CD4-positive, alpha-beta T cell treated with Interleukin-15 for 4 hours (primary cell): ENCODE results near the gene MEDAG.

Experiments used
- DNase-seq: peaks from one replicate; pipeline ENCODE4 v3.0.0-alpha.2; 2020; ENCODE audit warnings: low spot score

The MEDAG gene

GRCh38 chr13:30872685-30873461, 33.2 kb upstream of the MEDAG start:
- no peak for DNase-seq

GRCh38 chr13:30873499-30873898, 32.6 kb upstream of the MEDAG start:
- no peak for DNase-seq

GRCh38 chr13:30874111-30874510, 32.0 kb upstream of the MEDAG start:
- DNase-seq: no peak

DNA sequence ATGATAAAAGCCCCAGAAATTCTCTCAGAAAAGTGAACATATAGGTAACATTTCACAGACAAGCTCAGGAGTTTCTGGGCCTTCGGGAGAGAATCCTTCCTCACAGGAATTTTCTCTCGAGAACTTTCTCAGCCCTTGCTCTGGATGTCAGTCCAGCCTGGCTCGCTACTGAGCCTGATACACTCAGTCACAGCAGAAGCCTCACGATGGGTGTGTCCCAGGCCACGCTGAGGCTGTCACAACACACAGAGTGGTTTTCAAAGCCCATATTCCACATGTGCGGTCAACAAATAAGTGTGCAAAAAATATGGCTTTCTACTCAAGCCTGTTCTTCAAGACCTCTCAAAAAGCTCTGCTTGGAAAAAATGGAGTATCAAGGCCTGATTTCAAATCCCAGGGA, 31.5 kb upstream of the MEDAG start:
- DNase-seq: no peak

DNA sequence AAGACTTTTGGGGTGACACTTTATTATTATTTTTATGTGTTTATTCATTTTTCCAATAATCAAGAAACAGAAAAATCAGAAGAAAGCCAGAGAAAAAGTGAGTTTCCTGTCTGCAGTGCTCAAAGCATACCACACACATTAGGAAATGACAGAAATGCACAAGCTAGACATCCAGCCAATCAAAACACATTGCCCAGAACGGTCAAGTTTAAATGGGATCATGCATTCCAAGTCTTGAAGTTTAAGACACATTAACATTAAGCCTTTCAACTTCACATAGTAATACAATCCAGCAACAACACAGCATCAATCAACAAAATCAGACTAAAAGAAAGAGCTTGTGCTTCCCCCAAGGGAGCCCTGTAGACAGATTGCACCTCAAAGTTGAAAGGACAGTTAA, 28.7 kb upstream of the MEDAG start:
- no peak for DNase-seq

GRCh38 chr13:30880151-30880855, 25.8 kb upstream of the MEDAG start:
- no peak for DNase-seq

- DNase-seq: no peak
These were observed 25.3 kb upstream of the MEDAG start for GRCh38 chr13:30880856-30881155.

DNA sequence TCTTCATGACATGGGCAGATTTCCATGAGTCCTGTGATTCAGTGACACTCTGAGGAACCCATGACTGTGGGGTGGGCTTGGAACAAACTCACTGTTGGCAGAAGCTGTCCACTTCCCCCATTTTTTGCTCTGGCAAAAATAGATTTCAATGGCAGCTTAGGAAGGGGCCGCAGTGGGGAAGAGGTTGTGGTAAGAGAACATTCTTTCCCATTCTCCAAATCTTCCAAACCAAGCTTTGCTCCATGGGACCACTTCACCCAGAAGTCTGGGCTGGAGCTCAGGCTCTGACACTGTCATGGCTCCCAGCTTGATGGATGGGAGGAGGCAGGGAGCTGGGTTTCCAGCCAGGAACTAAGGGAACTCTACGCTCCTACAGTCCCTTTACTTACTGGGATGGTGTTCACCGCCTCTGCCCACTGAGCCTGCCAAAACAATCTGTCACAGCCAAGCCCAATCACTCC, 24.9 kb upstream of the MEDAG start:
- DNase-seq: no peak

DNA sequence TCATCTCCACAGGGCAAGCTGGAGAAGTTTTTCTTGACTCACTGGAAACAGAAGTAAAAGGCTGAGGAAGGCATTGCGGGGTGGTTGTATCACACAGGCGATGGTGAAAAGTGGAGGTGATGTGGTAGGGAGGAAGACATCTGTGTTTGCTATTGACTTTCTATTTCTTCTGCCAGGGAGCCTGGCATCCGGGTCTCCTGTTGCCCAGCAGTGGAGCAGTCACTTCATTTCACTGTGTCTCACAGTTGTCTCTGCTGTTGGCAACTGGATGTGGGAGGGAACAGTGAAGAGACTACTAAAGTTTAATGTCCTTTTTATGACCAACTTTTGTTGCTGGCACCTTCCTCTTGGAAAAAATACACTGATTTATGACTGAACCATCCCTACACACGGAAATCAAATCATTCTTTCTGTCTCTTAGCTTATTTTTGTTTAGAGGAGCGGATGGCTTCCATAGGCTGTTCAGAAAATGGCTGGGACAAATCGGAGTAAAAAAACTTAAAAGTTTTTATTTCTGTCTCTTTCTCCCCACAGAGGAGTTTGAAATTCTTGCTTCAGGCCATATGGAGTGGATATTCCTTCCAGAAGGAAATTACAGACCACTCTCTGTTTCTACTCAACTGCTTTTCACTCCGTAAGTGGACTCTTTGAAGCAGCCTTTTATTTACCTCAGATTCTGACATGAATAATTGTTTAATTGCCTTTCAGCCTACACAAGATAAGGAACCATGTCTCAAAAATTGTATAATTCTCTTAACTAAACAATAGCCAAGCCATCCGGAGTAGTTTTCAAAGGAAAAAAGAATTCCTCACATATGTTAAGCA, 23.8 kb upstream of the MEDAG start:
- no peak for DNase-seq

GRCh38 chr13:30882996-30883766, 22.9 kb upstream of the MEDAG start:
- no peak for DNase-seq

GRCh38 chr13:30884543-30884942, 21.5 kb upstream of the MEDAG start:
- no peak for DNase-seq

DNA sequence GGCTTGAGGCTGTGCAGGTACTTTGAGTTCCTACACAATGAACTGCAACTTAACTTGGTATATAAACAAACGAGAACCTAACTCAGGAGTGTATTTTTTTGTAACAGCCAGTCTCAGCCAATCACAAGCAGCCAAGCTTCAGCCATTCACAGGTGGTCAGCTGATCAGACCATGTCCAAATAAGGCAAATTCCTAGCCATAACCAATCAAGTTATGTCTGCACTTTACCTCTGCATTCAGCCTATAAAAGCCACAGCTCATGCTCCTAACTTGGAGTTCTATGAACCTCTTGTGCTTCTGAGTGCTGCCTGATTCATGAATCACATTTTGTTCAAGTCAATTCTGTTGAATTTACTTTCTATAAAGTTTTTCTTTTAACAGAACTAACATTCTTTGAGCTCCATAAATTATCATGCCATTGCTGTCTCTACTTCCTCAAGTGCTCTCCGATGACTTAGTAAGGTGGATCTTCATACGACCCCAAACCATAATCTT, 16.8 kb upstream of the MEDAG start:
- no peak for DNase-seq

GRCh38 chr13:30892966-30893365, 13.1 kb upstream of the MEDAG start:
- no peak for DNase-seq

- DNase-seq: no peak
These were observed 10.3 kb upstream of the MEDAG start for GRCh38 chr13:30895773-30896172.

- DNase-seq: no peak
These were observed 8.0 kb upstream of the MEDAG start for GRCh38 chr13:30898070-30898469.

DNA sequence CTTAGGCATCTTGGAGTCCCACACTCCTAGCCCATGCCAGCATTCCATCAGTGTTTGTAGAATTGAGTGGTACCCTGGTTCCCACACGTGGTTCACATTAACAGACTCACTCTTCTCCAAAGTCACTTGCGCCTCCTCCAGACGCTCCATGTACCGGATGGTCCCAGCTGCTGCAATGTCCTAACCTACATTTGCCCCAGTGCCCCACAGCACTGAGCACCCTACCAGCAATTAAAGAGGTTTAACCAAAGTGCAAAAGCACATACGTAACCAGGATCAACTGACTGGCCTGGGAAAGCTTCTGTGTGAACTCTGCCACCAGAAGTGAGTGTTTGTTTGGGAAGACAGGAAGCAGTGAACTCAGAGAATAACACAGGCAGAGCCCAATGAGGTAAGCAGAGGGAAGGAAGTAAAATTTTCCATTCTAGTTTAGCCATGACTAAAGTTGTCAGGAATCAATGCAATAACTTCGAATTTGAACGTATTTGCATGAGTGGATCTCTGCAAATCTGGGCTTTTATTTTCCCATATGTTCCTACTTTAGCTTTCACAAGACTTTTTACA, 7.3 kb upstream of the MEDAG start:
- DNase-seq: no peak

GRCh38 chr13:30900436-30900835, 5.6 kb upstream of the MEDAG start:
- DNase-seq: no peak

DNA sequence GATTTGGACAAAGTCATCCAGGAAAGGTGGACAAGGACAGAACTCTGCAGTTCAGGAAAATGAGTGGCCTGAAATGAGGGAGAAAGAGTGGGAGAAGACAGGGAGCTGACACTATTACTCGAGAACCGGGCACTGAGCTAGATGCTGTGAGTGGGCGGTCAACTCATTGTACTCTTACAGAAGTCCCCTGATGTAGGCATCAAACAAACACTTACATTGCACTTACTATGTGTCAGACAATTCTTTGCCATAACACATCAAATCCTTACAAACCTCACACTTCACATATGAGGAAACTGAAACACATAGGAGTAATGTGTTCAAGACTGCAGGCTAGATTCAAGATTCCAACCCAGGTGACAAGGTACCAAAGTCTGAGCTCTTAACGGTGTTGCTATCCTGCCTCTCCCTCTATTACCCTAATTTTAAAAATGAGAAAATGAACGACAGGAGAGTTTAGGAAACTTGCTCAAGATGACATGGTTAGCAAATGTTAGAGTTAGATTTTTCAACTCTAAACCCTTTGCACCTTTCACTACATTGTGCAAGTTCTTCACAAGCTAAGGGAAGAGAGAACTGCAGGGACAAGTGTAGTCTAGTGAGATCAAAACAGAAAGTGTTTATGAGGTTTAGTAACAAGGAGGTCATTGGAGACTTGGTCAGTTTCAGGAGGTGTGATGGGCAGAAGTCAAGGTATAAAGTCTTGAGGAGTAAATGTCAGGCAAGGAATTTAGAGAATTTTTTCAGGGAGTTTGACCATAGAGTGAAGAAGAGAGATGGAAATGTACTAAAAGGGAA, 4.9 kb upstream of the MEDAG start:
- DNase-seq: no peak

DNA sequence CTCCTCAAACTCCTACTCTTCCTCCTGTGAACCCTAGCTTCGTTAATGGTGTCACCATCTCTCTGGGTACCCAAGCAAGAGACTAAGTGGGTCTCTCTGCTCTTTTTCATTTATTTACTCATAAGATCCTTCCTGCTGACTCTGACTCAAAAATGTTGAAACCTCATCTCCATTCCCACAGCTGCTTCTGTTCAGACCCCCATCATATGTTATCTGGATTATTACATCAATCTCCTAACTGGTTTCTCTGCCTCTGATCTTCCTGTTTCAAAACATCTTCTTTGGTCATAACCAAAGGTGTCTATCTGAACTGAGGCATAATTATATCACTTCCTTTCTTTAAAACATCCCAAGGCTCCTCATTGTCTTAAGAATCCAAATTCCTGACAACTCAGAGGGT, 2.0 kb upstream of the MEDAG start:
- DNase-seq: no peak

DNA sequence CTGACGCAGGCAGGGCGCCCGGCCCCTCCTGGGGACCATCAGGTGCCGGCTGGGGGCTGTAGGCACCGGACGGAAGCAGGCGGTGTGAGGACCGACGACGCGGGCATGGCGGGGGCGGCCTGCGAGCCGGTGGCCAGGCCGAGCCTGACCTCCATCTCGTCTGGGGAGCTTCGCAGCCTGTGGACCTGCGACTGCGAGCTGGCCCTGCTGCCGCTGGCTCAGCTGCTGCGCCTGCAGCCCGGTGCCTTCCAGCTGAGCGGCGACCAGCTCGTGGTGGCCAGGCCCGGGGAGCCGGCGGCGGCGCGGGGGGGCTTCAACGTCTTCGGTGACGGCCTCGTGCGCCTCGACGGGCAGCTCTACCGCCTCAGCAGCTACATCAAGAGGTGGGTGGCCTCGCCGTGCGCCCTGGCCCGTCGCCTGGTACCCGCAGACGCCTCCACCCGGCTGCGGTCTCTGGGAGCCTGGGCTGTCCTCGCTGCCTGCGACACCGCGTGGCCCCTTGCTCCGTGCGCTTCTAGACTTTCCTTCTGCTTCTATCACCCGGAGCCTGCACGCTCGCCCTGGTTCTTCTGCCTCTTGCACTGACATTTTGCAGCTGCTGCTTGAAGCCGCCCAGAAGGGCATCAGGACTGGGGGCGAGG, 460 bp downstream of the MEDAG start:
- no peak for DNase-seq
